Fibroblast of villous mesenchyme (primary cell): ENCODE measurements around the gene PNRC2. TPM values are rescaled to one million over a fixed set of nuclear protein-coding genes. Genes with fewer than 3 reads are reported as not detected.

Experiments used
- DNase-seq: peaks from one replicate; pipeline ENCODE4 v3.0.0-alpha.2; 2010; ENCODE audit warnings: low read depth
- H3K4me3 ChIP-seq: 2 replicates; pipeline ENCODE4 v1.5.1; 2011; ENCODE audit warnings: low read depth, mild to moderate bottlenecking, low read length
- CTCF ChIP-seq: IDR thresholded peaks from 2 replicates; pipeline ENCODE4 v1.5.1; 2012; ENCODE audit warnings: low read depth, mild to moderate bottlenecking, low read length; ENCODE audit not compliant: insufficient read depth
- total RNA-seq: library from RNA; depleted of rRNA; stranded (reverse); fragments of >200 nt; gene quantifications from 2 replicates; pipeline ENCODE4 v1.2.3, GENCODE V29; 2012

The PNRC2 gene
- total RNA-seq, 1 donor, result 108 TPM

GRCh38 chr1:23964235-23964668 lies 4.6 kb downstream of the PNRC2 start:
- no peak for TF ChIP-seq CTCF
- H3K4me3 ChIP-seq, result no peak overlapping the region
- peak; percentile 79 for DNase-seq

GRCh38 chr1:23964790-23965740 lies 5.4 kb downstream of the PNRC2 start:
- peak; percentile 93 for DNase-seq
- TF ChIP-seq CTCF, result no peak
- no peak overlapping the region for H3K4me3 ChIP-seq

GRCh38 chr1:23966973-23967493 lies 7.4 kb downstream of the PNRC2 start:
- no peak for TF ChIP-seq CTCF

GRCh38 chr1:23967871-23968270 lies 8.2 kb downstream of the PNRC2 start:
- TF ChIP-seq CTCF, result no peak
- no peak for DNase-seq
- H3K4me3 ChIP-seq, result no peak overlapping the region

More at GRCh38 chr1:23966973-23967493, 7.4 kb downstream of the PNRC2 start:
- DNase-seq, result no peak
- H3K4me3 ChIP-seq, result no peak overlapping the region

GRCh38 chr1:23977187-23977853 lies 17.7 kb downstream of the PNRC2 start:
- H3K4me3 ChIP-seq, result peak overlapping the region; percentile 10
- no peak for TF ChIP-seq CTCF
- no peak for DNase-seq

GRCh38 chr1:23977854-23978191 lies 18.2 kb downstream of the PNRC2 start:
- no peak for TF ChIP-seq CTCF
- peak overlapping the region; percentile 95 for H3K4me3 ChIP-seq
- DNase-seq, result no peak
